HG03139 (cell line): ENCODE data around the gene CACNA2D3.

Source experiments
- ATAC-seq: cut with Tn5 transposase; IDR thresholded peaks from one replicate; pipeline ENCODE4 v1.9.1; 2021; ENCODE audit not compliant: unreplicated experiment

CACNA2D3 gene

GRCh38 chr3:55014081-55014480 lies 891.7 kb downstream of the CACNA2D3 start:
- ATAC-seq, result no peak

- no peak for ATAC-seq
These were observed 892.6 kb downstream of the CACNA2D3 start for GRCh38 chr3:55014906-55015305.

GRCh38 chr3:55017876-55018275 lies 895.5 kb downstream of the CACNA2D3 start:
- no peak for ATAC-seq

- no peak for ATAC-seq
These were observed 908.6 kb downstream of the CACNA2D3 start for GRCh38 chr3:55030938-55031337.

- no peak for ATAC-seq
These were observed 914.7 kb downstream of the CACNA2D3 start for GRCh38 chr3:55036883-55037577.

GRCh38 chr3:55042591-55042990 lies 920.2 kb downstream of the CACNA2D3 start:
- no peak for ATAC-seq

- no peak for ATAC-seq
These were observed 922.1 kb downstream of the CACNA2D3 start for GRCh38 chr3:55044486-55044885.

GRCh38 chr3:55059027-55059629 lies 936.8 kb downstream of the CACNA2D3 start:
- no peak for ATAC-seq

GRCh38 chr3:55060896-55061719 lies 938.8 kb downstream of the CACNA2D3 start:
- no peak for ATAC-seq

- ATAC-seq, result no peak
These were observed 939.3 kb downstream of the CACNA2D3 start for GRCh38 chr3:55061720-55062034.

GRCh38 chr3:55064164-55064563 lies 941.8 kb downstream of the CACNA2D3 start:
- ATAC-seq, result no peak

- ATAC-seq, result no peak
These were observed 943.0 kb downstream of the CACNA2D3 start for GRCh38 chr3:55065331-55065730.

GRCh38 chr3:55066551-55067047 lies 944.2 kb downstream of the CACNA2D3 start:
- no peak for ATAC-seq

- no peak for ATAC-seq
These were observed 947.6 kb downstream of the CACNA2D3 start for GRCh38 chr3:55069950-55070349.

- no peak for ATAC-seq
These were observed 952.4 kb downstream of the CACNA2D3 start for GRCh38 chr3:55074796-55075195.

- ATAC-seq, result no peak
These were observed 953.5 kb downstream of the CACNA2D3 start for GRCh38 chr3:55075846-55076245.

GRCh38 chr3:55077726-55078125 lies 955.4 kb downstream of the CACNA2D3 start:
- ATAC-seq, result no peak

- ATAC-seq, result no peak
These were observed 956.5 kb downstream of the CACNA2D3 start for GRCh38 chr3:55078876-55079275.

- no peak for ATAC-seq
These were observed 962.9 kb downstream of the CACNA2D3 start for GRCh38 chr3:55085231-55085630.

- no peak for ATAC-seq
These were observed 966.9 kb downstream of the CACNA2D3 start for GRCh38 chr3:55089211-55089610.

GRCh38 chr3:55090291-55090690 lies 967.9 kb downstream of the CACNA2D3 start:
- ATAC-seq, result no peak

GRCh38 chr3:55090746-55091145 lies 968.4 kb downstream of the CACNA2D3 start:
- no peak for ATAC-seq
